Choroid plexus epithelial cell (primary cell): ENCODE data around the gene SPACA1.

Experiments
- DNase-seq: peaks from one replicate; pipeline ENCODE4 v3.0.0-alpha.2; 2010; ENCODE audit warnings: low read depth
- H3K4me3 ChIP-seq: 2 replicates; pipeline ENCODE4 v1.5.1; 2011; ENCODE audit warnings: low read depth, mild to moderate bottlenecking, control low read depth, low read length, moderate library complexity
- TF ChIP-seq, protein P1 (sequence below): conservative IDR thresholded peaks from 2 replicates; pipeline ENCODE4 v1.5.1; 2011; ENCODE audit warnings: low read depth, mild to moderate bottlenecking, control low read depth, inconsistent platforms, low read length, moderate library complexity

SPACA1 gene

DNA sequence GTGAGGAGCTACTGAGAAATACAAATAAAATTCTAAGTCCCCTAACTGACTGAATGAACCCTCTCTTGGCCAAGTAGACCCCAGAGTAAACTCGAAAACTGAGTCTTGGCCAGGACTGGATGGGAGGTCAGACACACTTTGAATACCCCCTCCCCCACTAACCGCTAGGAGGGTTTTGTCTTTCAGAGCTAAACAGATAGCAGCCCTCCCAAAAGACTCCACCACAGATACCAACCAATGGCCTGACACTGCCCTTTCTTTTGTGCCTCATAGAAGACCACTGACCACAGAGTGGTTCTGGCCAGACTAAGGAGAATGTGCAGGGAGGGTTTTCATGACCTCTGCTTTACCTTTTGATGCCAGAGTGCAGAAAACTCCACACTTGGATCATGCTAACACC lies 42.1 kb downstream of the SPACA1 start:
- TF ChIP-seq, protein P1, sequence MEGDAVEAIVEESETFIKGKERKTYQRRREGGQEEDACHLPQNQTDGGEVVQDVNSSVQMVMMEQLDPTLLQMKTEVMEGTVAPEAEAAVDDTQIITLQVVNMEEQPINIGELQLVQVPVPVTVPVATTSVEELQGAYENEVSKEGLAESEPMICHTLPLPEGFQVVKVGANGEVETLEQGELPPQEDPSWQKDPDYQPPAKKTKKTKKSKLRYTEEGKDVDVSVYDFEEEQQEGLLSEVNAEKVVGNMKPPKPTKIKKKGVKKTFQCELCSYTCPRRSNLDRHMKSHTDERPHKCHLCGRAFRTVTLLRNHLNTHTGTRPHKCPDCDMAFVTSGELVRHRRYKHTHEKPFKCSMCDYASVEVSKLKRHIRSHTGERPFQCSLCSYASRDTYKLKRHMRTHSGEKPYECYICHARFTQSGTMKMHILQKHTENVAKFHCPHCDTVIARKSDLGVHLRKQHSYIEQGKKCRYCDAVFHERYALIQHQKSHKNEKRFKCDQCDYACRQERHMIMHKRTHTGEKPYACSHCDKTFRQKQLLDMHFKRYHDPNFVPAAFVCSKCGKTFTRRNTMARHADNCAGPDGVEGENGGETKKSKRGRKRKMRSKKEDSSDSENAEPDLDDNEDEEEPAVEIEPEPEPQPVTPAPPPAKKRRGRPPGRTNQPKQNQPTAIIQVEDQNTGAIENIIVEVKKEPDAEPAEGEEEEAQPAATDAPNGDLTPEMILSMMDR: no peak
- DNase-seq: no peak

DNA sequence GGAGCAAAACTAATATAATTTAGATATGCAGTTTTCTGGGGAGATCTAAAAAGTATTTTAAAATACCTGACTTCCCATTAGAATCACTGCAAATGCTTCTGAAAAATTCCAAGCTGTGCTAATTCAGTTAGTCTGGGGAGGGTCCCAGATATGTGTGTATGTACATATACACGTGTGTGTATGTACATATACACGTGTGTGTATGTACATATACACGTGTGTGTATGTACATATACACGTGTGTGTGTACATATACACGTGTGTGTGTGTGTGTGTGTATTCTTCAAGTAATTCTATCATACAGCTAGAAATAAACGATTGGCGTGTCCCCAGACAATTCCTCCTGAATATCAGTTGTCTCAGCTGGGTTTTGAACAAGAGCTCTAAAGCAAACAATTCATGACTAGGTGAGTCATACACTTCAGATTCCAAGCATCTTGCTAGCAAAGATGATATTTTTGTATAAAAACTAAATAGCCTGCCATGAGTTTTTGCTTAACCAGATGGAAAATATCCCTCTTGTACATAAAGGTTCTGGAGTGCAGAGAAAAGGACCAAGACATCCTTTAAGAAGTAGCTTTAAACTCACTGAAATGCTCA lies 58.2 kb downstream of the SPACA1 start:
- DNase-seq: peak; percentile 45
- H3K4me3 ChIP-seq: no peak overlapping the region
- TF ChIP-seq, protein P1: no peak

More for the DNA sequence above, 42.1 kb downstream of the SPACA1 start:
- no peak overlapping the region for H3K4me3 ChIP-seq

- no peak for DNase-seq
Observed at GRCh38 chr6:88107241-88107640, 59.6 kb downstream of the SPACA1 start.

GRCh38 chr6:88111991-88112390 lies 64.3 kb downstream of the SPACA1 start:
- H3K4me3 ChIP-seq: no peak overlapping the region
- TF ChIP-seq, protein P1: no peak
- no peak for DNase-seq

More at GRCh38 chr6:88107241-88107640, 59.6 kb downstream of the SPACA1 start:
- TF ChIP-seq, protein P1: no peak
- H3K4me3 ChIP-seq: no peak overlapping the region

DNA sequence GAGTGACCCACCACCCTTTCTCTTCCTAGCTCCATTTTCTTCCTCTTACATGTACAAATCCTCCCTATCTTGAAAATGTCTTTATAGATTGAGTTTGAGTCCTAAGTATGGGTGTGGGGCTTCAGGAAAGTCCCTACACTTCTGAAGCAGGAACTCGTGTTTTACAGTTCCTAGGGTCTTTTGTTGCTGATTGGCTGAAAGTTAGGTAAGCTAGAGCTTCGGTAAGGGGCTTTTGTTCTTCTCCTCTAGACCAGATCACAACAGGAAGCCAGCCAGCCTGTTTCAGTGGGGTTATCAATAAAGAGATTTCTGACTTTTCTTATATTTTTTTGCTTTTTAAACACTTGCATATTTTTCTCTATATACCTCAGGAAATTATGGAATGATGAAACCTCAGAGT lies 67.2 kb downstream of the SPACA1 start:
- no peak for DNase-seq
- no peak overlapping the region for H3K4me3 ChIP-seq
- TF ChIP-seq, protein P1: no peak

GRCh38 chr6:88115307-88115706 lies 67.7 kb downstream of the SPACA1 start:
- TF ChIP-seq, protein P1: no peak
- no peak for DNase-seq
- no peak overlapping the region for H3K4me3 ChIP-seq

GRCh38 chr6:88116276-88116675 lies 68.6 kb downstream of the SPACA1 start:
- TF ChIP-seq, protein P1: no peak
- no peak for DNase-seq

More at GRCh38 chr6:88116276-88116675, 68.6 kb downstream of the SPACA1 start:
- H3K4me3 ChIP-seq: no peak overlapping the region
